GM18868 (cell line): ENCODE data around the gene TMEM43.
A peak's percentile ranks its signal among the peaks of the same experiment; 100 is the strongest.

Experiments used
- ATAC-seq: cut with Tn5 transposase; IDR thresholded peaks from one replicate; pipeline ENCODE4 v1.9.1; 2021; ENCODE audit warnings: mild to moderate bottlenecking, moderate library complexity; ENCODE audit not compliant: unreplicated experiment

Gene TMEM43

DNA sequence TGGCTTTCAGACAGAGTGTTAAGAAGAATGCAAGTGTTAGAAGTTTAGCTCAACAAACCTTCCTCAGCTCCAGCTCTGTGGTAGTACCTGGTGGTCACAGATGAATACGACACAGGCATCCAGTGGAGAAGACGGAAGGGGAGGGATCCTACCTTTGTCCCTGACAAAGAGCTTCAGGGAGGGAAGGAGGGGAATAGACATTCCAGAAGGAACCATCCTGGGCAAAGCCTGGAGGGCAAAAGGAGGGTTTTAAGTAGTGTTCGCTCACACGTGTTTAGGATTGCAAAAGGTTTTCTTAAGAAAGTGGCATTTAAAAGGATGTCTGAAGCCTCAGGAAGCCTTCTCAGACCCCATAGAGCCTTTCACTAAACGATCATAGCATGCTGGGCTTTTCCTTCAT lies 3.0 kb upstream of the TMEM43 start:
- ATAC-seq = no peak

- ATAC-seq = no peak
Observed at GRCh38 chr3:14122301-14122700, 2.6 kb upstream of the TMEM43 start.

DNA sequence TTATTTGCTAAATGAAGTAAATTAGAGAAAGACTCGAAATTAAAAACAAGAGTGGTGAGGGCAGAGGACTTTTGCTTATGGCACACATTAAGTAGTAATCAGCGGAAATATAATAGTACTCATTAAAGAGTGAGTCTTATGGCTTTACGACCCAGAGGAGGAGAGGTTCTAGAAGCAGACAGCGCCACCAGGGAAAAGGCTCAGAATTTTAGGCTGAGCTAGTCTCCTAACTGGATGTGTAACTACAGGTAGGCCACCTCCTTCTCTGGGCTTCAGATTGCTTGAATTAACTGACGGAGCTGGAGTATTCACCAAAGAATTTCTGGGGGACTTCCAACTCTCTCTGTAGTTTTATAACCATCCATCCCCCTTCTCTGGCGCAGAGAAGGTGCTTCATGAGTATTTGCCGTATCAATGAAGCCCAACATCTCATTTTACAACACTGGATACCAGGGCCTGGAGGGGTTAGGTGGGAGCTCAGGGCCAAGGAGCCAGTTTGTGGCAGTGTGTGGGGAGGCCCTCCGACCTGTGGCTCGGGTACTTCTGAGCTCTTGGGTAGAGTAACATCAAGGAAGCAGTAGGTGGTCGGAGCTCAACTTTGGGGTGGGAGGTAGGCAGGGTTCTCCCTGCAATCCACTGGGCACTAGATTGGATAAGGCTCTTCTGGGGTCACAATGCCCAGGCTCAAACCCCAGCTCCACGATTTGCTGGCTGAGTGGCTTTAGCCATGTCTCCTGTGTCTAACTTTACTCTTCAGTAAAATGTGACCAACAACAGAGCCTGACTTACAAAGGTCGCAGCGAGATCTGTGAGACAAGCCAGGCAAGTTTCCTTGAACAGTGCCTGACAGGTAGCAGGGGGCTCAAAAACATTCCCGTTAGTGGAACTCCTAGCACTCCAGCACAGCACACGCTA lies 1.3 kb upstream of the TMEM43 start:
- ATAC-seq = no peak

DNA sequence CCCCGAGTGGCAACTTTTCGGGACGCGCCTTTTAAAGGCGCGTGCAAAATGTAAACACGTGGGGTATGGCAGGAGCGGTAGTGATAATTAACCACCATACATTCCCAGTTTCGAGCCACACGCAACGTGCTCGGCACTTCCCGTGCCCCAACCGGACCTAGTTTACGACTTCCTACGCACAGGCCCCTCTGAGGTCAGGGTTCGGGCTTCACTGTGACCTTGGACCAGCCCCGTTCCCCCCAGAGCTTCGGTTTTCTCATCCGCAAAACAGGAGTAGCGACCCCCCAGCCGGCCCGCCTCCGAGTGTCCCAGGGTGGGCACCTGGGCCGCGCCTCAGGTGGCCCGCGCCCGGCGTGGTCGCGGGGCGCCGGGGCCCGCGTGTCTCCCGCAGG lies 633 bp upstream of the TMEM43 start:
- peak; percentile 39 for ATAC-seq

- peak; percentile 28 for ATAC-seq
Observed at GRCh38 chr3:14125193-14126016, 553 bp downstream of the TMEM43 start.

- no peak for ATAC-seq
Observed at GRCh38 chr3:14126017-14126886, 1.4 kb downstream of the TMEM43 start.

GRCh38 chr3:14126887-14127505 lies 2.1 kb downstream of the TMEM43 start:
- ATAC-seq = no peak

- ATAC-seq = no peak
Observed at GRCh38 chr3:14127516-14128161, 2.8 kb downstream of the TMEM43 start.

DNA sequence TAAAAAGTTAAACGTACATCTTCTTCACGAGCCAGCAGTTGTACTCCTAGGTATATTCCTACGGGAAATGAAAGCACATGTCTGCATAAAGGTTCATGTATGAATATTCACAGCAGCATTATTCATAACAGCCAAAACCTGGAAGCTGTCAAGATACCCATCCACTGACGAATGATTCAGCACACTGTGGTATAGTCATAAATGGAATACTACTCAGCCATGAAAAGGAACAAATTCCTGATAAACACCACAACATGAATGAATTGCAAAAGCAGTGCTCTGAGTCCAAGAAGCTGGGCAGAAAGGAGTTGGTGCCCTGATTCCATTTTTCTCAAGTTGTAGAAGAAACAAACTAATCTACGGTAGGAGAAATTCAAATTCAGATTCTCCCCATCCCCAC lies 3.9 kb downstream of the TMEM43 start:
- ATAC-seq = no peak

DNA sequence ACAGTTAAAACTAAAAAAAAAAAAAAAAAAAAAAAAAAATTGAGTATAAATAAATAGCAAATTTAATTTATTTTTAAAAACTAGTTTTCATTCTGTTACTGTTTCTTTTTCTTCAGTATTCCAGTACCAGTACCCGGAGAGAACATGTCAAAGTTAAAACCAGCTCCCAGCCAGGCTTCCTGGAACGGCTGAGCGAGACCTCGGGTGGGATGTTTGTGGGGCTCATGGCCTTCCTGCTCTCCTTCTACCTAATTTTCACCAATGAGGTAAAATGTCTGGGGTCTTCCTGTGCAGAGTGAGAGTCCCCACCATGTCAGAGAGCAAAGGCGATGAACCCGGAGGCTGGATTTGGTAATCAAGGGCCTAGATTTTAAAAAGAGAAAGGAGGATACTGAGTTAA lies 4.4 kb downstream of the TMEM43 start:
- ATAC-seq = no peak

DNA sequence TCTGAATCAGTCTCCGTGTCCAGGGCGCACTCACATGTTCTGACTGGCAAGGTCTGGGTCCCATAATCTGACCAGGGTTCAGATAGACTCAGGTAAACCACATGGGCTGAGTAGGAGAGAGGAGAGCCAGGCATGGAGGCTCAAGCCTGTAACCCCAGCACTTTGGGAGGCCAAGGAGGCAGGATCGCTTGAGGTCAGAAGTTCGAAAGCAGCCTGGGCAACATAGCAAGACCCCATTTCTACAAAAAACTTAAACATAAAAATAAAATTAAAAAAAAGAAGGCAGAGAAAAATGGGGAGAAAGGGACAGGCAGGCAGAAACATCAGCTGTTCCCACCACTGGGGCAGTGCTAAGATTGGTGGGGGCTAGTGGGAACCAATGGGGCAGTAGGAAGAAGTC lies 5.4 kb downstream of the TMEM43 start:
- ATAC-seq = no peak

- no peak for ATAC-seq
Observed at GRCh38 chr3:14130707-14131106, 5.9 kb downstream of the TMEM43 start.

- ATAC-seq = no peak
Observed at GRCh38 chr3:14131134-14131533, 6.3 kb downstream of the TMEM43 start.

GRCh38 chr3:14132120-14132519 lies 7.3 kb downstream of the TMEM43 start:
- no peak for ATAC-seq

GRCh38 chr3:14132689-14133088 lies 7.8 kb downstream of the TMEM43 start:
- no peak for ATAC-seq

DNA sequence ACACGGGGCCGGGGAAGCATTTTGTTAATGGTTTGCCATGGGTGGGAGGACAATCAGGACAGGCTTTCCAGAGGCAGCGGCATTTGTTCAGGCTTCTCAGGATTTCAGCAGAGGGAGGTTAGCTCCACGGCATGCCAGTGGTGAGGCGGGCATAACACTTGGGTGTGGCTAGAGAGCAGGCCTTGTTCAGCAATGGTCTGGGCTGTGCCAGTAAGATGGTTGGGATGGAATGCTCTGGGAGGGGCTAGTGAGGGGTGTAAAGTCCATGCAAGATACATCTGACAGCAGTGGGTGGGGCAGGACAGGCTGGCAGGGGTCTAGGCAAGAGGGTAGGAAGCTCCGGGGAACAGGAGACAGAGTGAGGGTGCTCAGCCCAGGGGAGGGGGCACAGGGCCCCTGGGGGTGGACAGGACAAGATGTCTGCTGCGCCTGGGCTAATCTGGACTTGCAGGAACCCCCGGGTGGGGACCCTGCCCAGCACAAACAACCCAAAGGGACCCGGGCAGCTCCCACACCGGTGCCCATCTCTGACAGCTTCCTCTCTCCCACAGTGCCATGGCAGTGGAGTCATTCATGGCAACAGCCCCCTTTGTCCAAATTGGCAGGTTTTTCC lies 8.4 kb downstream of the TMEM43 start:
- ATAC-seq = no peak

GRCh38 chr3:14133876-14134275 lies 9.0 kb downstream of the TMEM43 start:
- no peak for ATAC-seq

- ATAC-seq = no peak
Observed at GRCh38 chr3:14134291-14134690, 9.4 kb downstream of the TMEM43 start.

GRCh38 chr3:14135581-14135980 lies 10.7 kb downstream of the TMEM43 start:
- ATAC-seq = no peak

- ATAC-seq = no peak
Observed at GRCh38 chr3:14137004-14137403, 12.2 kb downstream of the TMEM43 start.
